Measurements from ENCODE around the gene ADAM22. TPM values are rescaled to one million over a fixed set of nuclear protein-coding genes. Genes with fewer than 3 reads are reported as not detected.

Gene ADAM22
- total RNA-seq, 2 donors from 2014 or later, result 1.0 to 3.6 TPM

DNA sequence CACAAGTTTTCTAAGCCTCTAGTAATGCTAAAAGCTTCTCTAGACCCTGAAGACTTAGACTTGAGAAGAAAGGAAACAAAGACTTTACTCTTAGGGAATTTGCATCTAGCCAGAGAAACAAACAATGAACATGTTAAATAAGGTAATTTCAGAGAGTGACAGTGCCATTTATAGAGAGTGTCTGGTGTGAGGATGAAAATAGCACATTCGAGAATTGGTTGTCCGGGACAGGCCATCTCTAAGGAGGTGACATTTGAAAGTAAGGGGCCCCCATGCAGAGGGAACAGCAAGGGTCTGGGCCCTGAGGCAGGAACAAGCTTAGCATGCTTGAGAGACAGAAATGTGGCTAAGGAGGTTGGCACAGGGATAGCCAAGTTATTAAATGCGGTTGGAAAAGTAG, 48.1 kb downstream of the ADAM22 start:
- 86 to 88% methylated on average over 3 of the region's 3 CpGs for WGBS, 2 donors
- no peak overlapping the region for H3K4me3 ChIP-seq
- intact Hi-C loops (cut with DNase I), result no loop called here
- no peaks in the 10 kb centered on the region for H3K36me3 ChIP-seq (replicated peaks in 1 of 2; ENCODE audit: insufficient read depth in 1 of 2, low read depth in 2 of 2)
- H3K9me3 ChIP-seq, result no peaks in the 10 kb centered on the region
- DNase-seq (no peak), ATAC-seq (no peak)
- H3K27me3 ChIP-seq, result no peaks in the 10 kb centered on the region
- TF ChIP-seq, protein P1, sequence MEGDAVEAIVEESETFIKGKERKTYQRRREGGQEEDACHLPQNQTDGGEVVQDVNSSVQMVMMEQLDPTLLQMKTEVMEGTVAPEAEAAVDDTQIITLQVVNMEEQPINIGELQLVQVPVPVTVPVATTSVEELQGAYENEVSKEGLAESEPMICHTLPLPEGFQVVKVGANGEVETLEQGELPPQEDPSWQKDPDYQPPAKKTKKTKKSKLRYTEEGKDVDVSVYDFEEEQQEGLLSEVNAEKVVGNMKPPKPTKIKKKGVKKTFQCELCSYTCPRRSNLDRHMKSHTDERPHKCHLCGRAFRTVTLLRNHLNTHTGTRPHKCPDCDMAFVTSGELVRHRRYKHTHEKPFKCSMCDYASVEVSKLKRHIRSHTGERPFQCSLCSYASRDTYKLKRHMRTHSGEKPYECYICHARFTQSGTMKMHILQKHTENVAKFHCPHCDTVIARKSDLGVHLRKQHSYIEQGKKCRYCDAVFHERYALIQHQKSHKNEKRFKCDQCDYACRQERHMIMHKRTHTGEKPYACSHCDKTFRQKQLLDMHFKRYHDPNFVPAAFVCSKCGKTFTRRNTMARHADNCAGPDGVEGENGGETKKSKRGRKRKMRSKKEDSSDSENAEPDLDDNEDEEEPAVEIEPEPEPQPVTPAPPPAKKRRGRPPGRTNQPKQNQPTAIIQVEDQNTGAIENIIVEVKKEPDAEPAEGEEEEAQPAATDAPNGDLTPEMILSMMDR (IDR thresholded peaks at IDR 0.05), result no peak
- no peak for TF ChIP-seq POLR2A (IDR thresholded peaks at IDR 0.05)
- H3K4me1 ChIP-seq, result no peaks in the 10 kb centered on the region
- no peak overlapping the region for H3K27ac ChIP-seq

DNA sequence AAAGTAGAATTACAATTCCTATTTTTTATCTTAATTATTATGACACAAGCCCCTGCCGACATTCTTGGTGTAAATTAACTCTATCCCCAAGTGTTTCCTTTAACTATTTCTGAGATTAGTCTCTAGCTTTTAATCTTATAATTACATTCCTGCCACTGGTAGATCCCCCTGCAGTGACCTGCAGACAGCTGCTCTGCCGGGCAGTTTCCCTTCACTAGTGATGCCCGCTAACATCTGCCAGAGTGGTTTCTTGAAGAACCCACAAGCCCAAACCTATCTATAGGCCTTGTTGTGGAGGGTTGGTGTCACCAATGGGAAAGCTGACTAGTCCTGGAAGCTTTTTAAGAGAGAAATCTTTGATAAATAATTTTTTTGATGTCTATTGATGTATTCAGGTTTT, 50.0 kb downstream of the ADAM22 start:
- Histone ChIP-seq H3K4me1 (no peaks in the 10 kb centered on the region), H3K36me3 (replicated peaks in 1 of 2; ENCODE audit: insufficient read depth in 1 of 2, low read depth in 2 of 2) (no peaks in the 10 kb centered on the region), H3K27ac (no peak overlapping the region), H3K27me3 (no peaks in the 10 kb centered on the region), H3K9me3 (no peaks in the 10 kb centered on the region), H3K4me3 (no peak overlapping the region)
- ATAC-seq (no peak), DNase-seq (no peak)
- TF ChIP-seq, protein P1 (IDR thresholded peaks at IDR 0.05), result no peak
- TF ChIP-seq POLR2A (IDR thresholded peaks at IDR 0.05), result no peak
- 82 to 83% methylated on average over 3 of the region's 3 CpGs for WGBS, 2 donors
- intact Hi-C loops (cut with DNase I), result no loop called here

DNA sequence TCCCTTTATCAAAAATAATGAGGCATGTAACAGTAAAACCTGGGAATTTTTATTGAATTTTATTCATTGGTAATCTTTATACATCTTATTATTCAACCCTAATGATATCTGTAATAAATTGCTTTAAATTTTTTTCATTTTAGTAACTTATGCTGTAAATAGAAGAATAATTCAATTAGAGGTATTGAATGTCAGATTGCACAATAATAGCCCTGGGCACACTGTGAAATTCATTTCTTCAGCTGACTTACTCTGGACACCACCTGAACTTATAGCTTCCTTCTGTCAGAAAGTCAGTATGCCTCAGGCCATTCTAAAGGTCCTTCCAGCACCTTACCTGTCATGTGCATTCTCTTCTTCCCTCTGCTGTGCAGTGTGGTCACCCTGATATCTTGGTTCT, 59.2 kb downstream of the ADAM22 start:
- intact Hi-C loops (cut with DNase I), result no loop called here
- TF ChIP-seq, protein P1 (IDR thresholded peaks at IDR 0.05), result no peak
- no peak for TF ChIP-seq POLR2A (IDR thresholded peaks at IDR 0.05)
- H3K27ac ChIP-seq, result no peak overlapping the region
- no peaks in the 10 kb centered on the region for H3K27me3 ChIP-seq
- no peaks in the 10 kb centered on the region for H3K9me3 ChIP-seq
- no peak overlapping the region for H3K4me3 ChIP-seq
- ATAC-seq (no peak), DNase-seq (no peak)
- no peaks in the 10 kb centered on the region for H3K36me3 ChIP-seq (replicated peaks in 1 of 2; ENCODE audit: insufficient read depth in 1 of 2, low read depth in 2 of 2)
- no peaks in the 10 kb centered on the region for H3K4me1 ChIP-seq

DNA sequence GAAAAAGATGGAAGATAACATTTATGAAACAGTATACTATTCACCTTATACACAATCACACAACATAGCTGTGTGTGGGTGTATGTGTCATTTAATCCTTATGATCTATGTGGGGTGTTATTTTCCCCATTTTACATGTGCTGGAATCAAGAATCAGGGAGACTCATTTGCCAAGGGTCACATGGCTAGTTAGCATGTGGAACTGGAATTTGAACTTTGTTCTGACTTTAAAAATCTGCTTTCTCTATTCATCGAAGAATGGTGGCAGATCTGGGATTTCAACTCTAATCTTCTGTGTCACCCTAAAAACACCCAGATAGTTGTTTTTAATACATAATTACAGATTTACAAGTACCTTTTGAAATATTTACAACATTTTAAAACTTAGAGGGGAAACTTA, 65.2 kb downstream of the ADAM22 start:
- Histone ChIP-seq H3K9me3 (no peaks in the 10 kb centered on the region), H3K4me3 (no peak overlapping the region), H3K36me3 (replicated peaks in 1 of 2; ENCODE audit: insufficient read depth in 1 of 2, low read depth in 2 of 2) (no peaks in the 10 kb centered on the region), H3K27me3 (no peaks in the 10 kb centered on the region), H3K4me1 (no peaks in the 10 kb centered on the region), H3K27ac (no peak overlapping the region)
- ATAC-seq, result no peak
- no peak for DNase-seq
- intact Hi-C loops (cut with DNase I), result no loop called here
- TF ChIP-seq, protein P1 (IDR thresholded peaks at IDR 0.05), result no peak
- no peak for TF ChIP-seq POLR2A (IDR thresholded peaks at IDR 0.05)
- WGBS, 2 donors, result 44 to 52% methylated on average over 1 of the region's 1 CpG

DNA sequence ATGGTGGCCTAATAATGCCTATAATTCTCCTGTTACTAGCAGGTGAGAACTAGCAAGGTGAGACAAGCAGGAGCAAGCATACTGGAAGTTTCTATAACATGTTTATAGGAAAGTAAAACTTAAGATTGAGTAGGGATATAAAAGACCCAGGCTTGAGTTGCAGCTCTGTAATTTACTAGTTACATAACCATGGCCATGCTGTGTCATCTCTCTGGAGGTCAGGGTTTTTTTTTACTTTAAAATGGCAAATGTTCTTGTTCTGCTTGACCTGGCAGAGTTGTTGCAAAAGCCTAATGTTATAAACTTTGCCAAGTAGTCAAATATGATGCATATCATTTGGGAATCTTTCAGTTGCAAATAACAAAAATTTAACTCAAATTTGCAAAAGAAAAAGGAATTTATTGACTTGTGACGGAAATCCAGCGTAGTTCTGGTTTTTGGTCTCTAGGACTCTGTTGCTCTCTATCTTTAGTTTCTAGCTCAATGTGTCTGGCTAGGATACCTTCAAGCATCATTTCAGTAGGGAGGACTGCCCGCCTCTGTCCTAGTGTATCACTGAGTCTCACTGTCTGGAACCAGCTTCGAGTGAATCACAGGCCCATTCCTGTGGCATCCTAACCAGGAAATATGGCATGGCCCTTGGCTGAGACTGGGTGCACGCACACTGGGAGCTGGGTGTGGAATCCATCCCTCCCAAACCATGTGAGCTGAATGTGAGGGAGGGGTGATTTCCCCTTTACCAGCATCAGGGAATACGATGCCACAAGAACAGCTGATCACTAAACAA, 67.9 kb downstream of the ADAM22 start:
- ATAC-seq (peak; percentile 35), DNase-seq (no peak)
- Histone ChIP-seq H3K4me1 (no peaks in the 10 kb centered on the region), H3K27ac (no peak overlapping the region), H3K27me3 (no peaks in the 10 kb centered on the region), H3K4me3 (no peak overlapping the region), H3K36me3 (replicated peaks in 1 of 2; ENCODE audit: insufficient read depth in 1 of 2, low read depth in 2 of 2) (no peaks in the 10 kb centered on the region), H3K9me3 (no peaks in the 10 kb centered on the region)
- WGBS, 2 donors, result 85 to 86% methylated on average over 6 of the region's 6 CpGs
- no peak for TF ChIP-seq POLR2A (IDR thresholded peaks at IDR 0.05)
- TF ChIP-seq, protein P1 (IDR thresholded peaks at IDR 0.05), result no peak
- intact Hi-C loops (cut with DNase I), result no loop called here
